Testis (tissue), 3 donors: ENCODE results near the gene IMPG2. TPM values are rescaled to one million over a fixed set of nuclear protein-coding genes. Genes with fewer than 3 reads are reported as not detected.

Experiments used
- DNase-seq: peaks from one replicate; pipeline ENCODE4 v3.0.0-alpha.2; 2019
- H3K27ac ChIP-seq, 2 donors: fragments of 200-600 bp; sonication (generic); one replicate each; pipeline ENCODE4 v1.5.1; 2019
- H3K27me3 ChIP-seq: fragments of 200-600 bp; sonication (generic); one replicate; pipeline ENCODE4 v1.5.1; 2019
- H3K36me3 ChIP-seq: fragments of 200-600 bp; sonication (generic); one replicate; pipeline ENCODE4 v1.5.1; 2017; ENCODE audit warnings: low read depth; ENCODE audit errors: missing control alignments
- H3K4me1 ChIP-seq: fragments of 200-600 bp; sonication (generic); one replicate; pipeline ENCODE4 v1.5.1; 2019
- H3K4me3 ChIP-seq, 2 donors: fragments of 200-600 bp; sonication (generic); one replicate each; pipeline ENCODE4 v1.5.1; 2017 to 2019
- H3K9me3 ChIP-seq: fragments of 200-600 bp; sonication (generic); one replicate; pipeline ENCODE4 v1.5.1; 2017
- CTCF ChIP-seq, 3 experiments: fragments of 450-650 bp in 2 of 3; fragments of 200-600 bp in 1 of 3; sonication (generic) in 1 of 3; IDR thresholded peaks; one replicate each; pipeline ENCODE4 v1.5.1; 2016 to 2019; ENCODE audit warnings: antibody characterized with exemption in 3 of 3, mild to moderate bottlenecking in 2 of 3, moderate library complexity in 1 of 3
- POLR2A ChIP-seq: fragments of 450-650 bp; IDR thresholded peaks from one replicate; pipeline ENCODE4 v1.6.1; 2017; ENCODE audit warnings: antibody characterized with exemption, mild to moderate bottlenecking, moderate library complexity
- WGBS, 2 donors: methylation state at CpG; one replicate each; pipeline ENCODE4 v1.1.5; 2018; 5-methylcytosine and 5-hydroxymethylcytosine counted together
- intact Hi-C: fragments of 100-400 bp; cut with DNase I; formaldehyde crosslinking; loops from one replicate; pipeline ENCODE4 v1.15.1; 2023; ENCODE audit warnings: low total_unique reads
- polyA plus RNA-seq: library from polyadenylated mRNA; stranded (reverse); fragments of 350-450 nt; fragmentation: Illumina TruSeq; extraction: RNeasy Lipid Tissue Mini Kit (QIAGEN cat#74804); gene quantifications from one replicate; pipeline ENCODE4 v1.2.3, GENCODE V29; 2014; ENCODE audit warnings: low read depth, low replicate concordance; ENCODE audit not compliant: insufficient read depth
- total RNA-seq, 2 donors: library from RNA; depleted of rRNA; stranded (reverse); fragments of >200 nt; gene quantifications; one replicate each; pipeline ENCODE4 v1.2.3, GENCODE V29; 2016

The IMPG2 gene
- total and polyA plus RNA-seq, 3 donors from 2014 or later: 0.39 to 0.53 (median 0.50) TPM

GRCh38 chr3:101189176-101189575 lies 131.2 kb downstream of the IMPG2 start:
- intact Hi-C loops: no loop called here
- Histone ChIP-seq H3K4me1 (no peaks in the 10 kb centered on the region), H3K27me3 (no peaks in the 10 kb centered on the region), H3K4me3 (no peak overlapping the region), H3K36me3 (no peaks in the 10 kb centered on the region), H3K9me3 (no peaks in the 10 kb centered on the region), H3K27ac (no peak overlapping the region)
- DNase-seq: no peak
- 90 to 93% methylated on average over 2 of the region's 2 CpGs for WGBS, 2 donors
- TF ChIP-seq POLR2A (no peak), CTCF (IDR thresholded peaks at IDR 0.05) (no peak)

- intact Hi-C loops: no loop called here
- no peaks in the 10 kb centered on the region for H3K4me1 ChIP-seq
- WGBS, 2 donors: 89 to 94% methylated on average over 4 of the region's 4 CpGs
- no peaks in the 10 kb centered on the region for H3K27me3 ChIP-seq
- H3K9me3 ChIP-seq: no peaks in the 10 kb centered on the region
- H3K4me3 ChIP-seq: no peak overlapping the region
- DNase-seq: no peak
- no peak for TF ChIP-seq CTCF (IDR thresholded peaks at IDR 0.05)
- TF ChIP-seq POLR2A: no peak
- no peaks in the 10 kb centered on the region for H3K36me3 ChIP-seq
- H3K27ac ChIP-seq: no peak overlapping the region
Measured at GRCh38 chr3:101185341-101185740, 135.0 kb downstream of the IMPG2 start.

GRCh38 chr3:101184111-101184510 lies 136.3 kb downstream of the IMPG2 start:
- TF ChIP-seq CTCF (IDR thresholded peaks at IDR 0.05) (no peak), POLR2A (no peak)
- Histone ChIP-seq H3K4me1 (no peaks in the 10 kb centered on the region), H3K4me3 (no peak overlapping the region), H3K27ac (no peak overlapping the region), H3K36me3 (no peaks in the 10 kb centered on the region), H3K9me3 (no peaks in the 10 kb centered on the region), H3K27me3 (no peaks in the 10 kb centered on the region)
- intact Hi-C loops: no loop called here
- DNase-seq: no peak

GRCh38 chr3:101183151-101183550 lies 137.2 kb downstream of the IMPG2 start:
- H3K4me3 ChIP-seq: no peak overlapping the region
- H3K27ac ChIP-seq: no peak overlapping the region
- H3K27me3 ChIP-seq: no peaks in the 10 kb centered on the region
- intact Hi-C loops: no loop called here
- H3K4me1 ChIP-seq: no peaks in the 10 kb centered on the region
- no peaks in the 10 kb centered on the region for H3K36me3 ChIP-seq
- H3K9me3 ChIP-seq: no peaks in the 10 kb centered on the region
- DNase-seq: no peak
- WGBS, 2 donors: 93 to 95% methylated on average over 5 of the region's 5 CpGs
- TF ChIP-seq POLR2A (no peak), CTCF (IDR thresholded peaks at IDR 0.05) (no peak)

GRCh38 chr3:101182734-101183133 lies 137.6 kb downstream of the IMPG2 start:
- no peaks in the 10 kb centered on the region for H3K4me1 ChIP-seq
- H3K27me3 ChIP-seq: no peaks in the 10 kb centered on the region
- no peak for DNase-seq
- no peaks in the 10 kb centered on the region for H3K9me3 ChIP-seq
- no peak overlapping the region for H3K27ac ChIP-seq
- intact Hi-C loops: no loop called here
- TF ChIP-seq CTCF (IDR thresholded peaks at IDR 0.05): no peak
- no peak for TF ChIP-seq POLR2A
- no peak overlapping the region for H3K4me3 ChIP-seq
- WGBS, 2 donors: 96 to 100% methylated on average over 1 of the region's 1 CpG
- H3K36me3 ChIP-seq: no peaks in the 10 kb centered on the region
